NCI-H146 treated with DMSO at 0.1 percent for 48 hours (cell line): ENCODE measurements around the gene FHL3.

Experiments used
- DNase-seq: peaks from one replicate; lab custom pipeline; 2025; ENCODE audit not compliant: unreplicated experiment; lab: John Stamatoyannopoulos, UW

Gene FHL3

DNA sequence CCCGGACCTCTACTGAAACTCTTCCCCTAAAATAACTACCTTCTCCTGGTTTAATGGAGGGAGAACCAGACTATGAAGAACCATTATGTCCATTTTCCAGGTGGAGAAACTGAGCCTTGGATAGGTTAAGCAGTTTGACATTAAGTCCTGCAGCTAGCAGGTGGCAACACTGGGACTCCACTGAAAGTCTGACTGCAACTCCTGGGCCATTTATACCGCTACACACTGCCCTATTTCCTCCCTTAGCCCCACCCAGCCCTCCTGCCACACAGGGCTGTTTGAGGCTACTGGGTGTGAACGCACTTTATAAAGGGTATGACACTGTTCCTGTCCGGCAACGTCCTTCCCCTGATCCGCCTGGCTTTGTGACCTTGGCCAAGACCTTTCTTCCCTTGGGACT lies 58.0 kb downstream of the FHL3 start:
- DNase-seq = no peak
